HT-29 (cell line): ENCODE measurements around the gene OR2W3. TPM values are rescaled to one million over a fixed set of nuclear protein-coding genes. Genes with fewer than 3 reads are reported as not detected.

Experiments
- DNase-seq: peaks from one replicate; pipeline ENCODE4 v3.0.0-alpha.2; 2015; ENCODE audit warnings: low spot score
- total RNA-seq: library from RNA; depleted of rRNA; stranded (reverse); fragments of >200 nt; shearing (Covaris generic); gene quantifications from 2 replicates; pipeline ENCODE4 v1.2.3, GENCODE V29; 2014; rRNA removed

The OR2W3 gene
- total RNA-seq, 1 experiment from 2014 or later, result not detected

GRCh38 chr1:247914941-247915662 is 19.7 kb downstream of the OR2W3 start:
- no peak for DNase-seq

- DNase-seq, result no peak
These were observed 24.6 kb downstream of the OR2W3 start, which contains the start of gene OR2T8 for GRCh38 chr1:247919952-247920351. TSS of gene OR2T8 (plus strand) at chr1:247920252. CDS start at chr1:247921018, 766 bp downstream.

DNA sequence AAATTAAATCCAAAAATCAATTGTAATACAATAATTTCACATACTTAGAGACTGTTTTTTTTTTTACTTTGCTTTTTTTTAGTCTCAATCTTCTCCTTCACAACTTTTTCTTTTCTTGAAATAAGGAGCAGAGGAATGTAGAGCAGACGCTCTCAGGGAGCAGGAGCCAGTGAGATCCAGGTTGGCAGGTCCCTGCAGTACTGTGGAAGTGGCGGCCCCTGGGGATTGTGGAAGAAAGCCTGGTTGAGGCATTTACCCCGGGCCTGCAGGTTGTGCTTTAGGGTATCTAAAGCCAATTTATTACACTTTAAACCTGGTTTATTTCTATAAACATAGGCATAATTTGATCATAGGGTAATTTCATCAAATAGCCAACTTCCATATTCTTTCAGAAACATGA is 28.6 kb downstream of the OR2W3 start:
- no peak for DNase-seq

GRCh38 chr1:247924868-247925267 is 29.5 kb downstream of the OR2W3 start, which contains the start of gene OR2AJ1:
TSS of gene OR2AJ1 (plus strand) at chr1:247924889. CDS start at chr1:247933769, 8,880 bp downstream.
- no peak for DNase-seq

DNA sequence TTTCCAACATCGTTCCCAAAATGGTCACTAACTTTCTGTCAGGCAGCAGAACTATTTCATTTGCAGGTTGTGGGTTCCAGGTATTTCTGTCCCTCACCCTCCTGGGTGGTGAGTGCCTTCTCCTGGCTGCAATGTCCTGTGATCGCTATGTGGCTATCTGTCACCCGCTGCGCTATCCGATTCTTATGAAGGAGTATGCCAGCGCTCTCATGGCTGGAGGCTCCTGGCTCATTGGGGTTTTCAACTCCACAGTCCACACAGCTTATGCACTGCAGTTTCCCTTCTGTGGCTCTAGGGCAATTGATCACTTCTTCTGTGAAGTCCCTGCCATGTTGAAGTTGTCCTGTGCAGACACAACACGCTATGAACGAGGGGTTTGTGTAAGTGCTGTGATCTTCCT is 38.6 kb downstream of the OR2W3 start:
- DNase-seq, result no peak

DNA sequence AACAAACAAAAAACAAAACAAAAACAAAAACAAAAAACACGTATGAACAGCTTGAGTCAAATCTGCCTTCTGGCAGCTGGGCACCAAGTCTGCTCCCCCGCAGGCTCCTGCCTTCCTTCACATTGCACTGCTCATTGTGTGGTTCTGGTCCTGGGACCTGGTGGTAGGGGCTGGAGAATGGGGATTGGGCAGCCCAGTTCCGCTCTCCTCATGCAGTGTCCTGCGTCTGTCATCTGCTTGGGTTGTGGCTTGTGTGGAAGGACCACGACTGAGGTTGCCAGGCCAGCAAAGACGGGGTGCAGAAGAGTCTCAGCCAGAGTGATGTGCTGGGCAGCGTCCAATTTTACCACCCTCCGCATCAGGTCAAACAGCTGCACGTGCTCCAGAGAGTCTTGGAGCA is 40.4 kb downstream of the OR2W3 start:
- no peak for DNase-seq

DNA sequence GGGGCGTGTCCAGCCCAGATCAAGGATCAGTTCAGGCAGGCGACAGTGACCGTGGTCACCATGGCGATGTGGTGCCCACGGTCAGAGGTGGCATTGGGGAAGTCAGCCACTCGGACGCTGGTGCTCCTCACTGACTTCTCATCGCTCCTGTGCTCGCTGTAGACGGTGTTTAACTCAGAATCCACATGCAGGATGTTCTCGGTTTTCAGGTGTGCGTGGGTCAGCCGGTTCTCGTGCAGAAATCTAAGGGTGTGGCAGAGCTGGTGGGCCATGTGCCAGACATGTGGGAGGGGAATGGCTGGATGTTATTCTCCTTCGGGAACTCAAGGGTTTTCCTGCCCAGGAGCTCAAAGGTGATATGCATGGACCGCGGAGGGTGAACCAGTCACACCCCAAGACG is 41.0 kb downstream of the OR2W3 start:
- DNase-seq, result no peak

DNA sequence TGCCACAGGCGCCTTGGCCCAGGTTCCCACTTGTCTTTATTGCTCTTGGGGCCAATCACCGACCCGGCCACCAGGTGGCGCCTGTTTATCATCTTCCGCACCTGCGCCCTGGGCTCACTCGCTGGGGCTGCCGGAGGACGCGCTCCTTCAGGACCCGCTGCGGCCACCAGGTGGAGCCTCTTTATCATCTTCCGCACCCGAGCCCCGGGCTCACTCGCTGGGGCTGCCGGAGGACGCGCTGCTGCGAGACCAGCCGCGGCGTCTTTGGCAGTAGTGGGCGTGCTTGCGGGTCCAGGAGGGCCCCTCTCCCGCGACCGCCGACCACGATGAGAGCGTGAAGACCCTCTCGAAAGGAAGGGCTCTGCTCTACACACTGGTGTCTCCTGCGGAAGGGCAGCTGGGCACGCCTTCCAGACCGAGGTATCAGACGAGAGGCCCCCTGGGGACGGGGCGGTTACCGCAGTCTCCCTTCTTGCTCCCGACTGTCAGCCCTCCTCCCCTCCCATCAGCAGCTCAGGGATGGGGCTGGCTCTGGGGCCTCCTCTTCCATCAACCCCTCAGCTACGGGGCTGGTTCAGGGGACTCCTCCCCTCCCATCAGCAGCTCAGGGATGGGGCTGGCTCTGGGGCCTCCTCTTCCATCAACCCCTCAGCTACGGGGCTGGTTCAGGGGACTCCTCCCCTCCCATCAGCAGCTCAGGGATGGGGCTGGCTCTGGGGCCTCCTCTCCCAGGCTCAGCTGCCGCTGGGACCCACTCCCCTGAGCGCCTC is 41.8 kb downstream of the OR2W3 start:
- peak; percentile 9 for DNase-seq

- no peak for DNase-seq
These were observed 47.2 kb downstream of the OR2W3 start for GRCh38 chr1:247942624-247943023.

Other genes with a start within 250 kb of the OR2W3 start
- not detected in 2 replicates for gene OR13G1, start 215.8 kb upstream of the OR2W3 start, total RNA-seq
- not detected in 2 replicates for gene OR6F1, start 178.9 kb upstream of the OR2W3 start, total RNA-seq
- not detected in 2 replicates for gene OR14K1, start 157.0 kb upstream of the OR2W3 start, total RNA-seq
- gene OR14A2, start 147.4 kb upstream of the OR2W3 start, total RNA-seq, result not detected in 2 replicates
- gene OR1C1, start 135.0 kb upstream of the OR2W3 start, total RNA-seq, result not detected in 2 replicates
- not detected in 2 replicates for gene OR14A16, start 71.5 kb upstream of the OR2W3 start, total RNA-seq
- not detected in 2 replicates for gene OR11L1, start 53.7 kb upstream of the OR2W3 start, total RNA-seq
- not detected in 2 replicates for gene TRIM58, start 38.4 kb upstream of the OR2W3 start, total RNA-seq
- gene OR2T8, start 24.7 kb downstream of the OR2W3 start, total RNA-seq, result not detected in 2 replicates
- not detected in 2 replicates for gene OR2AJ1, start 29.3 kb downstream of the OR2W3 start, total RNA-seq
- not detected in 2 replicates for gene OR2L8, start 53.3 kb downstream of the OR2W3 start, total RNA-seq
- not detected in 2 replicates for gene OR2AK2, start 69.6 kb downstream of the OR2W3 start, total RNA-seq
- gene OR2L5, start 118.1 kb downstream of the OR2W3 start, total RNA-seq, result not detected in 2 replicates
- not detected in 2 replicates for gene OR2L2, start 134.5 kb downstream of the OR2W3 start, total RNA-seq
- not detected in 2 replicates for gene OR2L3, start 151.2 kb downstream of the OR2W3 start, total RNA-seq
- gene OR2L13, start 199.6 kb downstream of the OR2W3 start, total RNA-seq, result not detected in 2 replicates
- not detected in 2 replicates for gene OR2M5, start 249.6 kb downstream of the OR2W3 start, total RNA-seq